HG02840 (cell line): ENCODE measurements around the gene LRIF1.
"Not testable (repeated sequence)": the region's sequence is repeated elsewhere in the genome, so short reads cannot be mapped to it uniquely, and the experiment has no call there.

ENCODE experiments used
- ATAC-seq: cut with Tn5 transposase; IDR thresholded peaks from one replicate; pipeline ENCODE4 v1.9.1; 2021; ENCODE audit warnings: mild to moderate bottlenecking, moderate library complexity, moderate number of reproducible peaks; ENCODE audit not compliant: unreplicated experiment, low FRiP score

Gene LRIF1, protein sequence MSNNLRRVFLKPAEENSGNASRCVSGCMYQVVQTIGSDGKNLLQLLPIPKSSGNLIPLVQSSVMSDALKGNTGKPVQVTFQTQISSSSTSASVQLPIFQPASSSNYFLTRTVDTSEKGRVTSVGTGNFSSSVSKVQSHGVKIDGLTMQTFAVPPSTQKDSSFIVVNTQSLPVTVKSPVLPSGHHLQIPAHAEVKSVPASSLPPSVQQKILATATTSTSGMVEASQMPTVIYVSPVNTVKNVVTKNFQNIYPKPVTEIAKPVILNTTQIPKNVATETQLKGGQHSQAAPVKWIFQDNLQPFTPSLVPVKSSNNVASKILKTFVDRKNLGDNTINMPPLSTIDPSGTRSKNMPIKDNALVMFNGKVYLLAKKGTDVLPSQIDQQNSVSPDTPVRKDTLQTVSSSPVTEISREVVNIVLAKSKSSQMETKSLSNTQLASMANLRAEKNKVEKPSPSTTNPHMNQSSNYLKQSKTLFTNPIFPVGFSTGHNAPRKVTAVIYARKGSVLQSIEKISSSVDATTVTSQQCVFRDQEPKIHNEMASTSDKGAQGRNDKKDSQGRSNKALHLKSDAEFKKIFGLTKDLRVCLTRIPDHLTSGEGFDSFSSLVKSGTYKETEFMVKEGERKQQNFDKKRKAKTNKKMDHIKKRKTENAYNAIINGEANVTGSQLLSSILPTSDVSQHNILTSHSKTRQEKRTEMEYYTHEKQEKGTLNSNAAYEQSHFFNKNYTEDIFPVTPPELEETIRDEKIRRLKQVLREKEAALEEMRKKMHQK

DNA sequence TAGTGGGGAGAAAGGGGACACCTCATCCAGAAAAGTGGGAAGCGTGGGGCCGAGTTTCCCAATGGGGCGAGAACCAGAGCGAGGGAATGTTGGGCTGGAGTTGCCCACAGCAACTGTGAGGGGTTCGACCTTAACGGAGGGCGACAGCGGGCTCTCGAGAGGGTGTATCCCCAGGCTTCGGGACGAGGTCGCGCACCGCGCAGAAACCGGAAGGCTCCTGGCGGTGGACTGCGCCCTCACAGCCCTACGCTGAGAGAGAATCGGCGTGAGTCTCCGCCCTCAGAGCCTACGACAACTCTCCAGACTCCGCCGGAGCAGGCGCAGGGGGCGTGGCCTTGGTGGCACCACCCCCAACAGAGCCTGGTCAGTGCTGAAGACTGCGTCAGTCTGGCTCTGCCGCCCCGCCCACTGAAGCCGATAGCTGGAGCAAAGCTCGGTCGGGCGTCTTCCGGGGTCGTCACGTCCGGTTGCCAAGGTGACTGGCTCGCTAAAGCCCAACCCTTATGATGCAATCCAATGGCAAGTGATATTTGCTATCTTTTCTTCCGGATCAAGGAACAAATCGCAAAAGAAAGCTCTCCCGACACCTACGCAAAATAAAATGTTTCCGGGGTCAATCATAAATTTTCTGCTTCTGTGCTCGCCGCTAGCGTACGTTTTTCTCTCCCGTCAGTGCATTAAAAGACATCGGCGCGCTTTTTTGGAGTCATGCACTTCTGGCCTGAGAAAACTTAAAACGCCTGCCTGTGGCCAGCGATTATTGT, at the start of gene LRIF1:
Gene LRIF1, minus strand, starts transcription at position 232 of the 764 bp plus-strand sequence. CDS start 234 bp downstream, outside the sequence.
- peak; percentile 97 for ATAC-seq

DNA sequence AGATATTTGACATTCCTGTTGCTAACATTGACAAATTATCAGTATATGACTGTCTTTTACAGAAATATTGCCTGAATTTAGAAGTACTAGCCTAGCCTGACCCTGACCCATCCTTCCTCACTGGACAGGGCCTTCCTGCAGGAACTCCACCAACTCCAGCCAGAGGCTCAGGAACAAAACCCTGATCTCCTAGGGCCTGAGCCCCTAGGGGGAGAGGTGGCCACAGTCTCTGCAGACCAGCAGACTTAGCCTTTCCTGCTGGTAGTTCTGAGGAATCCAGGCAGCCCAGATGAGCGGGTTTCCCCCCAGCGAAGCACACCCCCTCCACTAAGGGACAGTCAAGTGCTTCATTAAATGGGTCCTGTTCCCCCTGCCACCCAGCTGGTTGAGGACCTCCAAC, 44.3 kb upstream of the LRIF1 start:
- no peak for ATAC-seq

DNA sequence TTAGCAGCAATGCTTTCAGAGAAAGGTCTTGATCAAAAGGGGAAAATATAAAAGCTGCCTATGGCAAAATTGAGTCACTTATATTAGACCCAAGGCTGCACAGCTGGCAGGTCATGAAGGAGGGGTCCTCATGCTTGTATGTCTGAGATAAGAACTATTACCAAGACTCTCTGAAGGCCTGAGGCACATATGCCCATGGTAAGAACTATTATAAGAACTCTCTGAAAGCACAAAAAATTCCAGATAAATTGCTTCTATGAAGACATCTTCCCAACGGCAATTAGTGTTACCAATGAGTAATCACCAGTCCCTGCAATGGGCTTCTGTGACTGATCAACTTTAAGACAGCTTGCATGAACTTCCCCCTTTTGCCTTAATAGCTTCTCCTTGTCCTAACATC, 42.8 kb upstream of the LRIF1 start:
- ATAC-seq: no peak

DNA sequence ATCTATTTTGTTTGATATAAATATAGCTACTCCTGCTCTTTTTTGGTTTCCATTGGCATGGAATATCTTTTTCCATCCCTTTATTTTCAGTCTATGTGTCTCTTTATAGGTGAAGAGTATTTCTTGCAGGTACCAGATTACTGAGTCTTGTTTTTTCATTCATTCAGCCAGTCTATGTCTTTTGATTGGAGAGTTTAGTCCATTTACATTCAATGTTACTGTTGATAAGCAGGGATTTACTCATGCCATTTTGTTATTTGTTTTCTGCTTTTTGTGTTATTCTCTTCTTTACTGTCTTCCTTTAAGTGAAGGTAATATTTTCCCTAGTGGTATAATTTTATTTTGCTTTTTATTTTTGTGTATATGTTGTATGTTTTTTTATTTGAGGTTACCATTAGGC, 35.9 kb upstream of the LRIF1 start:
- not testable (repeated sequence) for ATAC-seq

DNA sequence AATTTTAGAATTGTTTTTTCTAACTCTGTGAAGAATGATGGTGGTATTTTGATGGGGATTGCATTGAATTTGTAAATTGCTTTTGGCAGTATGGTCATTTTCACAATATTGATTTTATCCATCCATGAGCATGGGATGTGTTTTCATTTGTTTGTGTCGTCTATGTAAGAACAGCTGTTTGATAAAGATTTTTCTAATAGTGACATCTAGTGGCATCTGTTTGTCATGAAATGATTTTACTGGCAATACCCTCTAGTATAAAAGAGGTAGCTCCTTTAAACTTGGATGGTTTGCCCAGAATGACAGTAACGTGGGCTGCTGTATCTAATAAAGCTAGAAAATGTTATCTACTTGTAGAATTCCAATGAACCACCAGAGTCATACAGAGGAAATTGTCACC, 28.6 kb upstream of the LRIF1 start:
- ATAC-seq: not testable (repeated sequence)

DNA sequence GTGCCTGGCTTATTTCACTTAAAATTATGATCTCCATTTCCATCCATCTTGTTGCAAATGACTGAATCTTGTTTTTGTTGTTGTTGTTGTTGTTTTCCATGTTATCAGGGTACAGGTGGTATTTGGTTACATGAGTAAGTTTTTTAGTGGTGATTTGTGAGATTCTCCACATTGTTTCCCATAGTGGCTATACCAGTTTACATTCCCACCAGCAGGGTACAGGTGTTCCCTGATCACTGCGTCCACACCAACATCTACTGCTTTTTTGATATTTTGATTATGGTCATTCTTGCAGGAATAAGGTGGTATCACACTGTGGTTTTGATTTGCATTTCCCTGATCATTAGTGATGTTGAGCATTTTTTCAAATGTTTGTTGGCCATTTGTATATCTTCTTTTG, 27.6 kb upstream of the LRIF1 start:
- not testable (repeated sequence) for ATAC-seq

DNA sequence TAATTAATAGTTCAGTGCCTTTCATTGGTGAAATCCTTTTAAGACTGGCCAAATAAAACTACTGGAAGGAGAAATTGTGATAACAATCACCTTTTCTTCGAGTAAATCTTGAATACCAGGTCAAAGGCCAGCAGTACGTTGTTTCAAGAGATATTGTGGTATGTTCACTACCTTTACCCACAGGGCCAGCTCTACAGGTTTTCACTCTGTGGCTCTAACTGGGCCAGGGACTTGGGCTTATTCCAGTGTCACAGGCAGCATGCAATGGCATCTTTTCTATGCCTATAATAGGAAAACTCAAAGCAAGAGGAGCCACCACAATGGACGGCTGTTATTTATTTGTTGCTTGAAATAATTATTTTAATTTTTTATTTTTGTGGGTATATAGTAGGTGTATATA, 26.8 kb upstream of the LRIF1 start:
- no peak for ATAC-seq

DNA sequence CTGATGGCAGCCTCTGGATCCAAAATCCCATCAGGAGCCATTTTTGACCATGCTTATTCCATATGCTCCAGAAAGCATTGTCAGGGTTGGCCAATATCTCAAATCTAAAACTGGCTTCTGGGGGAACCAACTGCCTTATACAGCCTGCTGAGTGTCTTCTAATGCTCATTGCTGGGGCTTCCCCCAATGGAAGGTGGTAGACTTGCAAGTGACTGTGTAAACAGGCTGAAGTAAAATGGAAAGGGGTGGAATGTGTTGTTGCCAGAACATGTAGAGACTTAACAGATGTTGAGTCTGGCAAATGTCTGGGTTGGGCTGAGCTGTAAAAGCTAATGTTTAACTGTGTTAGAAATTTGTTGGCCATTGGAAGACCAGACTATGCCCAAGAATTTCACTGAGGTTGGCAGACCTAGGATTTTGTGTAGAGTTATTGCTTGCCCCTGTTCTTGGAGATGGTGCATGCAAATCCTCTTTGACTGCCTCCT, 22.7 kb upstream of the LRIF1 start:
- no peak for ATAC-seq

DNA sequence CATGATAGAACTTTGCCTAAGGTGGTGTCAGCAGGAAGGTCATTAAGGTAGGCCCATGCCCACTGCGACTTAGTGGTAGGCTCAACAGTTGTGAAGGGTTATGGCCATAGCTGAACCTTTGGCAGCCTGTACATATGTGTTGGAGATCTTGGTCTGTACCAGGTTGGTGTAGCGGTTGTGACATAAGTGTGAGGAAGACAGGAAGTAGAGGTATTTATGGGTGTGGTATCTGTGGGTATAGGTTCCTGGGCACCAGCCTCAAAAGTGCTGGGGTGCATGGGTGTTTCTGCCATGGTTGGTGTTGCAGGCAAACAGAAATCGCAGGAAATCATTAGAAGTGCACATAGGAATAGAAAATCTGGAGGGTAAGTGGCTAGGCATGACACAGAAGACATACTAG, 18.6 kb upstream of the LRIF1 start:
- ATAC-seq: no peak

DNA sequence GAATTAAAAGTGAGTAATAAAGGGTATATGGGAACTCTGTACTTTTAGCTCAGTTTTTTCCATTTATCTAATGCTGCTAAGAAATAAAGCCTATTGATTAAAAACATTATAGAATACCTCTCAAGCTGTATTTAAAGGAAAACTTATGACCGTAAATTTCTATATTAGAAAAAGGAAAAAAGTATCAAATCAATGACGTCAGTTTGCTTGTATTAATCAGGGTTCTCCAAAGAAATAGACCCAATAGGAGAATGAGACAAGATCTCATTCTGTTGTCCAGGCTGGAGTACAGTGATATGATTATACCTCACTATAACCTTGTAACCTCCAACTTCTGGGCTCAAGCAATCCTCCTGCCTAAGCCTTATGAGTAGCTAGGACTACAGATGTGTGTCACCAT, 15.4 kb upstream of the LRIF1 start:
- no peak for ATAC-seq

DNA sequence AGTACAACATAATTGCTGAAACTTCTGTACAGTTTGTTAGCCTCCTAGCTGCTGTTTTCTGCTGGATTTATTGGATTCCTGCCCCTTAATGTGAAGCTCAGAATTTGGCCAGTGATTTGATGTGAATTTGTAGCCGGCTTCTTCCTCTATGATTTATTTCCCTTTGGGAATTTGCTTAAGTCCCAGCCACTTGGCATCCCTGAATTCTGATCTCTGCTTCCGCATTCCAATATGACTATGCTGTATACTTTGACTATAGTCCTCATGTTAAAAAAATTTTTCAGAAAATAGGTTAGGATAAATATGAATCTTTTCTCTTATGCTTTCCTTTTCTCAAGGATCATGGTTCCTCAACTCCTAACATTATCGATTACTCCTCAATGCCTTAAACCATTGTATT, 12.4 kb upstream of the LRIF1 start:
- ATAC-seq: no peak

DNA sequence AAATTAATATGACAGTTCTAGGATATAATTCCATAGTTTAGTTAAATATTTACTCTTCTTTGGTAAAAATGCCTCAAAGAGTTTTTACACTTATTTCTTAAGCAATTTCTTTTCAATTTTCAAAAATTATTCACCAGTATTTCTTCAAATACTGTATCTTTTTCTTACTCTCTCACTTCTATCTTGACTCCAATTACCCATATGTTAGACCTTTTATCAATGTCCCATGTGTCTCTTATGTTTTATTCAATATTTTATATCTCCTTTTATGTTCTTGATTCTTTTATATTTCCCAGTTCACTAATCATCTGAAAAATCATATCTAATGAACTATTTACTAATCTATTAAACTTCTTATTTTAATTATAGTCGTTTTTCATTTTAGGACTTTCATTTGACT, 11.5 kb upstream of the LRIF1 start:
- no peak for ATAC-seq

DNA sequence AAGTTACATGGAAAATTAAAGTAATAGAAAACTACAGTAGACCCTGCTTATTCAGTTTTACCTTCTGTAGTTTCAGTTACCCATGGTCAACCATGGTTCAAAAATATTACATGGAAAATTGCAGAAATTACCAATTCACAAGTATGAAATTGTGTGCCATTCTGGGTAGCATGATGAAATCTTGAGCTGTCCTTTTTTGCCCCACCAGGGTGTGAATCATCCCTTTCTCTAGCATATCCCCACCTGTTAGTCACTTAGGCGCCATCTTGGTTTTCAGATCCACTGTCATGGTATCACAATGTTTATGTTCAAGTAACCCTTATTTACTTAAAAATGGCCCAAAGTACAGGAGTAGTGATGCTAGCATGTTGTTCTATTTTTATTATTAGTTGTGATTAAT, 3.5 kb upstream of the LRIF1 start:
- no peak for ATAC-seq

DNA sequence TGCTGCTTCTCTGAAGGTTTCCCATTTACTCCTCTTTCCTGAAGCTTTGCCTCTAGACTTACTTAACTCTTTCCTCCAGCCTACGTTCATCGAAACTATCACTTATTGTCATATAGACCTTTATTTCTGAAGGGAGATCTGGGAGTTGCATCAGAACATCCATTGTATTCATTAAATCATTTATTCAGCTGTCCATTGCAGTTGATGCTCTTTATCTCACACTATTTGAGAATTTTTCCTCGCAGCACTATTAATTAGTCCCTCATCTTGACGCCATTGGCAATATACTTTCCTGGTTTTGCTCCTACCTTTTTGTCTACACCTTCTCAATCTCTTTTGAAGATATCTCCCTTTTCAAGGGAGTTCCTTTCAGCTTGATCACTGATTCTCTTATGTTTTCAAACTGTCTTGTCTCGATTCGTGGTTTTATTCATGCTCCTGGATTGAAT, 757 bp upstream of the LRIF1 start:
- no peak for ATAC-seq

DNA sequence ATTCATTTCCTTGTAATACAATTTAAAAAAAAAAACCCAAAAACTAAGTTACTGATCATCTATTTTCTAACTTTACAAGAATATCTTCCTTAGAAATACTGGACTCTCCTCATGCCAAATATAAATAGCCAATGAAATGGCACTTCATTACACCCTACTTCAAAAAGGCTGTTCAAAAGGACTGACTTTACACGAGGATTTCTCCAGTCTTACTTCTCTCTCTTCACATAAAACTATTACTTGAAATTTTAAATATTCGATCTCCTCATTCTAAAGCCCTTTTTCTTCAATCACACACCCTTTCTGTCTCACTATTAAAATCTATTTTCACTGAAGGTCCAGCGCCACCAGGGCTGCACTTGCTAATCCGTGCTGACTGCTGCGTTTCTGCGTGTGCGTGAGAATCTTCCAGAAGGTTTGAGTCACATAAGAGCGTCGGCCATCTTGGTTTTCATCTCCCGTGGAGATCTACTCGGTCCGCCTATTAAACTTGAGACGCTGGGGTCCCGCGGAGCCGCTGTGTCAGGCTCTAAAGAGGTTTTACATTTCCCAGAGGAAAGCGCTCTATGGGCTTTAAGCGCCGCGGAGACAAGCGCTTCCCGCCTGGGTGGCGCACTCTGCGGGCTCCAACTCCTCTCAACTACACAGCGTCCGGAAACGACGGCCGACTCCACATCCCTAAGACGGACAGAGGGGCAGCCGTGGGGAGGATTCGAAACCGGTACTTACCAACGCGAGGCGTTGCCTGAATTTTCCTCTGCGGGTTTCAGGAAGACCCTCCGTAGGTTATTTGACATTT, 631 bp downstream of the LRIF1 start:
- ATAC-seq: peak; percentile 37

DNA sequence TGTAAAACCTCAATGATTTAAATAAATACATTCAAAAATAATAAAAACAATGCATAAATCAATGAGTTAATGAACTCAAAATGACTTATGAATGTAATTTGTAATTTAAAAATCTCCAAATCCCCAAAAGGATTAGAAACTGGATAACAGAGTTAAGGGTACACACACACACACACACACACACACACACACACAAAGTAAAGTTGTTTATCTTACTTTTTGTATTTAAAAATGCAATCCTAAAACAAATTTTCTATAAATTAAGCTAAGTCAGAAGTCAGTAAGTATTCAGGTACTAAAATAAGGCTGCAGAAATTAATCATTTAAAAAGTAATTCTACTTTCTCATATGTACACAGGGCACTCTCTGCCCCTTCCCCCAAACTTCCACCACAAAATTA, 1.8 kb downstream of the LRIF1 start:
- ATAC-seq: no peak

DNA sequence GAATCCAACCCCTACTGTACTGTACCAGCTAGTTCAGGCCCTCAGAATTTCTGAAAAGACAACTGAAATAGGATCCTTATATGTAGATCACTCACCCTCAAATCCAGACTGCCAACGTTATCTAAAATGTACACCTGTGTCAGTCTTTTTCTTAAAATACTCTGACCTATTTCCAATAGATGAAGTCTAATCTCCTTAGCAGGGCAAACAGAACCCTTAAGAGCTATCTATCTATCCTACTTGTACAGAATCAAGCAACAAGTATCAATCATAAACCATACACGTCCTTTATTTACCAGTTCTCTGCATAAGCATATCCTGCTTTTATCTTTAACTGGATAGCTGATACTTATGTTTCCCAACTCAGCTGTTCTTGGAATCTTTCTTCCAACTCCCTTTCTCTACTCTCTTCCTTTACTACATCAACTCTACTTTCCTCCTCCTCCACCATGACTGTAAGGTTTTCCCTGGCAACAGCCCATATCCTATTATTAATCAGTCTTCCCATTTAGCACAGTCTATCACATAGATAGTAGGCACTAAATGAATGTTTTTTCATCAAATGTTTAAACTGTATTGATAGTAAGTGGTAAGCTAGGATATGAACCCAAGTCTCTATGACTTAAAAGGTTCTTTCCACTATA, 2.8 kb downstream of the LRIF1 start:
- ATAC-seq: no peak

DNA sequence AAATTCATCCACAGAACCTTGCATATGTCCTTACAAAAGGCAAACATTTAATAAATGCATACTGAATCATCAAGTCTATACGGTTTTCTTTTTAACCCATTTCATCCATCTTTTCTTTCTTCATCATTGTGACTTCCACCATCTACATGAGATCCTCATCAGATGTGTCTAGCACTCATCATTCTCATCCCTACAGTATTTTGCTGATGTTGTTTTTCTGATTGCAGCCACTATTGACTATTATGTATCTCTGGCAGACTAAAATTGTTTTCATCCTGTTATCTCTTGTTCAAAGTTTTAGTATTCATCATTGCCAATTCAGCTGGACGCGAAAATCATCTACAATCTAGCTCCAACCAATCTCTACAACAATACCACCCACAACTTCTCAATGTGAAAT, 5.9 kb downstream of the LRIF1 start:
- ATAC-seq: no peak

DNA sequence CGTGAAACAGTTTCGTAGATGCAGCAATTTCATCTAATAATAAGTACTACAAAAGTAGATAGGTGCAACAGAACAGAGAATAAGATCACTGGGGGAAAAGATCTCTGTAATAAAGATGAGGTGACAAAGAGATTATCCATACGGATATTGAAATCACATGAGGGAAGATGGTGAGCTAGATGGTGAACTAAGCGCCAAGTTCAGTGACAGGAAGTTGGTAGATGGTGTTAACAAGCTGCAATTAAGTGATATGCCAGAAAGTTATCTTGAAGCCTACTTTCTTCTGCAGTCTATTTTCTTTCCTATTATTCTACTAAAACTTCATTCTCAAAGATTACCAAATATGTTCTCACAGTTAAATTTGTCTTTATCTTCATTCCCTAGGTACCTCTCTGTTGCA, 7.1 kb downstream of the LRIF1 start:
- no peak for ATAC-seq

DNA sequence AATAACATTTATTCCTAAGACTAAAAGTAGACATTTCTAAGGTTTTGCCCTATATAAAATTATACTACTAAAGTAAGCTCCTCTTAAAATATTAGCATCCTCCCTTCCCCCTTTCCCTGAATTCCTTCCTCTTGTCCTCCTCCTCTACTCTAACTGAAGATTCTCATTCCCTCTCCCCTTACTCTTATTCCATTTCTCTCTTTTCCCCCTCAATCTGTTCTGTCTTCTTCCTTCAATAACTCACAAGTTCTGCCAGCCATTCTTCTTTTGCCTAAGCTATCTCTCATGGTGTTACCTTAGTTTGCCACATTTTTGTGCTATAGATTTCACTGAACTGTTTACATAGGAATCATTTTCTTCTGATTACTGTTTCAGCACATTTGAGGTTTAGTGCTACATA, 10.7 kb downstream of the LRIF1 start:
- ATAC-seq: no peak
